Adrenal gland (tissue), 12 donors: ENCODE results near the gene LRP1B. TPM values are rescaled to one million over a fixed set of nuclear protein-coding genes. Genes with fewer than 3 reads are reported as not detected.

Experiments used
- DNase-seq, 7 donors: peaks; one replicate each; pipeline ENCODE4 v3.0.0-alpha.2; 2019 to 2020
- H3K27ac ChIP-seq, 5 donors: fragments of 200-600 bp; sonication (generic) in 4 of 5; 1 replicate in 3 of 5; 2 replicates in 2 of 5; pipeline versions ENCODE4 v1.5.1 to v1.8.0; 2016 to 2020; ENCODE audit warnings: mild to moderate bottlenecking in 1 of 5
- H3K27me3 ChIP-seq: fragments of 200-600 bp; 2 replicates; pipeline ENCODE4 v1.8.0; 2021
- H3K36me3 ChIP-seq, 2 donors: fragments of 200-600 bp; replicated peaks in 1 of 2; 1 replicate in 1 of 2; 2 replicates in 1 of 2; pipeline versions ENCODE4 v1.5.1 to v1.8.0; 2018 to 2022
- H3K4me1 ChIP-seq, 2 donors: fragments of 200-600 bp; replicated peaks in 1 of 2; 1 replicate in 1 of 2; 2 replicates in 1 of 2; pipeline versions ENCODE4 v1.5.1 to v1.8.0; 2018 to 2021
- H3K4me3 ChIP-seq, 4 donors: fragments of 200-600 bp; sonication (generic) in 3 of 4; one replicate each; pipeline ENCODE4 v1.5.1; 2016 to 2018
- H3K9me3 ChIP-seq, 3 donors: fragments of 200-600 bp; sonication (generic) in 1 of 3; replicated peaks in 1 of 3; 1 replicate in 2 of 3; 2 replicates in 1 of 3; pipeline versions ENCODE4 v1.5.1 to v1.8.0; 2016 to 2021
- POLR2A ChIP-seq, 2 donors: fragments of 450-650 bp; IDR thresholded peaks; one replicate each; pipeline ENCODE4 v1.6.1; 2017; ENCODE audit warnings: antibody characterized with exemption in 2 of 2, mild to moderate bottlenecking in 2 of 2, moderate library complexity in 1 of 2
- WGBS, 4 donors: extraction: QIAGEN DNeasy Blood & Tissue Kit in 2 of 4; methylation state at CpG; one replicate each; pipeline versions ENCODE4 v1.1.5 to v1.1.7; 2013 to 2017; 5-methylcytosine and 5-hydroxymethylcytosine counted together
- intact Hi-C, 2 donors: fragments of 100-400 bp; cut with DNase I; formaldehyde crosslinking; loops; one replicate each; pipeline versions ENCODE4 v1.14.1 to v1.15.0; 2022 to 2023
- polyA plus RNA-seq, 3 donors: library from polyadenylated mRNA; stranded (reverse); fragments of 200-250 nt in 2 of 3; fragments of 350-450 nt in 1 of 3; fragmentation: Illumina TruSeq in 1 of 3; extraction: RNeasy Lipid Tissue Mini Kit (QIAGEN cat#74804) in 1 of 3; gene quantifications; one replicate each; pipeline ENCODE4 v1.2.3, GENCODE V29; 2013 to 2014
- total RNA-seq, 9 donors: library from RNA; depleted of rRNA in 4 of 9; stranded (reverse); fragments of >200 nt in 4 of 9; fragments of 120-200 nt in 1 of 9; fragmentation: NEBNext Ultra II Directional in 1 of 9; extraction: Animal tissue kit (Norgen Biotek cat#: 25700) in 1 of 9; gene quantifications; one replicate each; pipeline versions ENCODE4 v1.1.0 to v1.2.4, GENCODE V29; 2013 to 2023
- TF ChIP-seq, protein P1 (sequence below), 6 experiments: fragments of 450-650 bp in 4 of 6; fragments of 200-600 bp in 2 of 6; sonication (generic) in 1 of 6; IDR thresholded peaks; 1 replicate in 5 of 6; 2 replicates in 1 of 6; pipeline versions ENCODE4 v1.5.1 to v1.8.0; 2016 to 2021; ENCODE audit warnings: antibody characterized with exemption in 6 of 6, mild to moderate bottlenecking in 2 of 6, moderate library complexity in 1 of 6
- donor health status: healthy with polysubstance abuse.
- donor health status: Bipolar disorder and iron deficiency.
- donor health status: DM: yes; HTN: yes; CAD: no.
- donor health status: DM: no; HTN: no; CAD: no.
- donor health status: DM: no; HTN: no; CAD: no.
- donor health status: DM: yes; HTN: yes; CAD: no.

LRP1B gene
- total and polyA plus RNA-seq, 12 donors: 0.84 to 5.4 (median 2.1) TPM

DNA sequence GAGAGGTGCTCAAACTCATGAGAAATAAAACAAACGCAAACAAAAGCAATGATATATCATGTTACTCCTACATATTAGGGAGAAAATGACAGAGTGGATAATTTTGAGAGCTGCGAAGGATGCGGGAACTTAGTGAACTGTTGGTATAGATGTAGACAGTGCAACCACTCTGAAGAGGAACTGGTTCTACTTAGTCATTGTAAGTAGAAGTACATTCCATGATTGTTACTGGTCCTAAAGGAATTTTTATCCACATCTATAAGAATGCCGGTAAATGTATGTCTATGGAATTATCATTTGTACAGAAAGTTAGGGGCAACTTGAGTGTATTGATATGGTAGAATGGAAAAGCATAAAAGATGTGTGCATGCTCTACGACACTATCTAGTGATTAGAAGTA is 1238.4 kb downstream of the LRP1B start:
- H3K4me3 ChIP-seq: no peak overlapping the region
- no peak overlapping the region for H3K27ac ChIP-seq
- H3K9me3 ChIP-seq: no peaks in the 10 kb centered on the region
- DNase-seq: no peak
- no peaks in the 10 kb centered on the region for H3K36me3 ChIP-seq
- no peaks in the 10 kb centered on the region for H3K27me3 ChIP-seq
- 85 to 99% (median 94%) methylated on average over 5 of the region's 5 CpGs for WGBS, 4 donors
- intact Hi-C loops: no loop called here
- no peaks in the 10 kb centered on the region for H3K4me1 ChIP-seq
- TF ChIP-seq, protein P1, sequence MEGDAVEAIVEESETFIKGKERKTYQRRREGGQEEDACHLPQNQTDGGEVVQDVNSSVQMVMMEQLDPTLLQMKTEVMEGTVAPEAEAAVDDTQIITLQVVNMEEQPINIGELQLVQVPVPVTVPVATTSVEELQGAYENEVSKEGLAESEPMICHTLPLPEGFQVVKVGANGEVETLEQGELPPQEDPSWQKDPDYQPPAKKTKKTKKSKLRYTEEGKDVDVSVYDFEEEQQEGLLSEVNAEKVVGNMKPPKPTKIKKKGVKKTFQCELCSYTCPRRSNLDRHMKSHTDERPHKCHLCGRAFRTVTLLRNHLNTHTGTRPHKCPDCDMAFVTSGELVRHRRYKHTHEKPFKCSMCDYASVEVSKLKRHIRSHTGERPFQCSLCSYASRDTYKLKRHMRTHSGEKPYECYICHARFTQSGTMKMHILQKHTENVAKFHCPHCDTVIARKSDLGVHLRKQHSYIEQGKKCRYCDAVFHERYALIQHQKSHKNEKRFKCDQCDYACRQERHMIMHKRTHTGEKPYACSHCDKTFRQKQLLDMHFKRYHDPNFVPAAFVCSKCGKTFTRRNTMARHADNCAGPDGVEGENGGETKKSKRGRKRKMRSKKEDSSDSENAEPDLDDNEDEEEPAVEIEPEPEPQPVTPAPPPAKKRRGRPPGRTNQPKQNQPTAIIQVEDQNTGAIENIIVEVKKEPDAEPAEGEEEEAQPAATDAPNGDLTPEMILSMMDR (IDR thresholded peaks at IDR 0.05): no peak
- TF ChIP-seq POLR2A (IDR thresholded peaks at IDR 0.05): no peak

DNA sequence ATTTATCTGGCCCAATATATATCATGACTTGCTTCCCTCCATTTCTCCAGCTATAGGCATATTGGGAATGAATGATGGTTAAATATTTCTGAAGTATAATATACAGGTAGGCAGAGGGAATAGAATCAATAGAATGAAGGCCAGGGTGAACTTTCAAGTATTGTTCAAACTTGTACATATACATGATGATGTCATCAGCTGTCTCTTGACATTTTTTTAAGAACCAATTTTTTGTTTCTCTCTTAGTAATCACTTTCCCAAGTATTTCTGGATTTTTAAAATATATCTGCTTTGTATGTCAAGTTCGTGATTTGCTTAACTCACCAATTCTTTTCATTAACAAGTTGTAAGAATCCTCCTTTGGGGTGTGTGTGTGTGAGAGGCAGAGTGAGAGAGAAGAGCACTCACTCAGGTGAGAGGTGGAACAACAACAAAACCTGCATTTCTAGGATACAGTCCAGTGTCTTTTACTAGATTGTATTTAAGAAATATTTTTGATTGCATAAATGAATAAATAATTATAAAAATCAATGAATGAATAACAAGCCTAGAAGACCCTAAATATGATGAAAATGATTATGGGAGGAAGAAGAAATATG is 1239.1 kb downstream of the LRP1B start:
- WGBS, 4 donors: 67 to 78% (median 71%) methylated on average over 1 of the region's 1 CpG
- Histone ChIP-seq H3K9me3 (no peaks in the 10 kb centered on the region), H3K36me3 (no peaks in the 10 kb centered on the region), H3K27ac (no peak overlapping the region), H3K27me3 (no peaks in the 10 kb centered on the region), H3K4me1 (no peaks in the 10 kb centered on the region), H3K4me3 (no peak overlapping the region)
- DNase-seq: no peak
- TF ChIP-seq, protein P1 (IDR thresholded peaks at IDR 0.05): no peak
- no peak for TF ChIP-seq POLR2A (IDR thresholded peaks at IDR 0.05)
- intact Hi-C loops: no loop called here

DNA sequence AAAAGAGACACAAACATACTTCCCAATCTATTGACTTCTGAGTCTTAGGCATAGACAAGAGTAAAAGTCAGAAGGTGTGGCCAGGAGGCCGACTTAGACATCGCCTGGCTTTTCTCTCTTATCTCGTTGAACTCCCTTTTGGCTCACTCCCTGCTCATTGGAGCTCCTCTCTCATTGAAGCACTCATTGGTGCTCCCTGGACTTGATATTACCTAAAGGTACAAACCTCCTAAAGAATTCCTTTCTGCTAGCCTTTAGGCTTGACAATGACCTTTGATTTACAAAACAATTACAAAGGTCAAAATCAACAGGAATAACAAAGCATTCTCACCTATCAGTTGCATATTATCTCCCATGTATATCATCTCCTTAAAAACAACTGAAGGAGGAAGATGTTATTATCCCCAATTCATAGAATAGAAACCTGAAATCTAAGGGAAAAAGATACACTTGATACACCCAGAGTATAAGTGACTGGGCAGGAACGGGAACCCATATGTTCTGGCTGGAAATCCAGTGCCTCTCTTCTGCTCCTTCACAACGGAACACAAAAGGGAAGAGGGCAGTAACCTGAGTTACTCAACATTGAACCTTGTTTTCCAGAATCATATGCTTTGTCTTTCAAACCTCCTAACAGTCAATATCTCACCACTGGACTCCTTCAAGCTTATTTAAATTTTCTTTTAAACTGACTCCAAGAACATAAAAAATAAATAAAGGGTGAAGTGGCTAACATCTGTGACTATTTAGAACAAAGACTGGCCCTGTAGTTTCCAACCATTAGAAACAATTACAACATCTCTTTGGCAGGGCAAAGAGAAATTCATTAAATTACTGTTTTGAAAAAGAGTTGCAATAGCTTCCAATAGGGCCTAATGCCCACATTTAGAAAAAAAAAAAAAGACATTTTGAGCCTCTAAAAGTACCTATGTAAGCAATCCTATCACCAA is 1247.9 kb downstream of the LRP1B start:
- Histone ChIP-seq H3K27me3 (no peaks in the 10 kb centered on the region), H3K4me1 (no peaks in the 10 kb centered on the region), H3K27ac (no peak overlapping the region), H3K4me3 (no peak overlapping the region), H3K36me3 (no peaks in the 10 kb centered on the region), H3K9me3 (no peaks in the 10 kb centered on the region)
- DNase-seq: no peak
- WGBS, 4 donors: 88 to 93% (median 90%) methylated on average over 5 of the region's 5 CpGs
- no peak for TF ChIP-seq POLR2A (IDR thresholded peaks at IDR 0.05)
- TF ChIP-seq, protein P1 (IDR thresholded peaks at IDR 0.05): no peak
- intact Hi-C loops: no loop called here

DNA sequence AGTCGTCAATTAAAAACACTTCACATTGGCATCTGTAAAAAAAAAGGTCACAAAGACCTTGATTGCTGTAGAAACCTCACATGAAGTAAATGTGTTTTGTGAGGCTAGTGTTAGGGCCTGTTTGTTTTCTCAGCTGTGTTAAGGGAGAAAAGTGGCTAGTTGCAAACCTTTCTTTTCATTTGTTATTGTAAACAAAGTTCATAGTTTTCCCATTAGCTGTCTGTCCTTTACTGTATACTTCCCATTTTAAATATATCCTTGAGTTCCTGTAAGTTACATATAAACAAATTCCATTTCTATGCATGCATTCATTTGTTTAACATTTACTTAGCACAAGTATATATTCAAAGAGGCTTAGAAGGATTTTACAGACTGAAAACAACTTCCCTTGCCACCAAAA is 1250.2 kb downstream of the LRP1B start:
- WGBS, 4 donors: 37 to 44% (median 39%) methylated on average over 1 of the region's 1 CpG
- no peak for DNase-seq

More for the DNA sequence above, 1250.2 kb downstream of the LRP1B start:
- Histone ChIP-seq H3K4me3 (no peak overlapping the region), H3K4me1 (no peaks in the 10 kb centered on the region), H3K27ac (no peak overlapping the region), H3K27me3 (no peaks in the 10 kb centered on the region), H3K9me3 (no peaks in the 10 kb centered on the region), H3K36me3 (no peaks in the 10 kb centered on the region)
- TF ChIP-seq POLR2A (IDR thresholded peaks at IDR 0.05): no peak
- intact Hi-C loops: no loop called here
